Measurements from ENCODE around the gene USP34. TPM values are rescaled to one million over a fixed set of nuclear protein-coding genes. Genes with fewer than 3 reads are reported as not detected.

The USP34 gene
- total RNA-seq, 1 experiment from 2014 or later, result 76.3 TPM

GRCh38 chr2:61177727-61178549 lies 292.9 kb downstream of the USP34 start:
- peak overlapping the region; percentile 70 to 81 for H3K4me3 ChIP-seq (replicated peaks in 1 of 2; ENCODE audit: low read depth in 1 of 2, low read length in 2 of 2)
- peaks cover 50% of the 10 kb centered on the region for H3K79me2 ChIP-seq (ENCODE audit: insufficient read depth, low read length)
- H3K27me3 ChIP-seq (ENCODE audit: insufficient read depth, low read length), result no peaks in the 10 kb centered on the region
- H4K20me1 ChIP-seq (ENCODE audit: insufficient read depth), result no peaks in the 10 kb centered on the region
- H3K27ac ChIP-seq (ENCODE audit: low read depth, low read length), result peak overlapping the region; percentile 79
- peak overlapping the region; percentile 96 for H3K9ac ChIP-seq (ENCODE audit: low read length)
- ChIA-PET CTCF (no interaction called here), RAD21 (ENCODE audit: low non-redundant PET in 1 of 2, low total read pairs in 2 of 2, uncharacterized antibody in 2 of 2, unreplicated experiment in 2 of 2) (interaction anchor here in 1 of 2 experiments (0.6 kb wide), 1 partner anchor 374 kb away, joined by 3 read pairs; no protein-coding TSS in a partner anchor), POLR2A (interaction anchor here (0.7 kb wide), 1 partner anchor 140 kb away, joined by 3 read pairs; no protein-coding TSS in a partner anchor)
- H3K4me2 ChIP-seq (ENCODE audit: low read length), result peak overlapping the region; percentile 98
- peaks cover 7 to 22% of the 10 kb centered on the region in 2 experiments for H3K4me1 ChIP-seq (ENCODE audit: control insufficient read depth in 1 of 2, insufficient read depth in 2 of 2, low read length in 2 of 2)
- no peaks in the 10 kb centered on the region for H3K9me3 ChIP-seq (ENCODE audit: control insufficient read depth in 1 of 2, insufficient read depth in 1 of 2, low read depth in 1 of 2, low read length in 2 of 2)
- H3K9me2 ChIP-seq (ENCODE audit: insufficient read depth), result no peaks in the 10 kb centered on the region
- TF ChIP-seq FOSL1 (IDR thresholded peaks at IDR 0.05; ENCODE audit: low read depth), result no peak
- peak; percentile 74 for TF ChIP-seq ZFX (IDR thresholded peaks at IDR 0.05)
- H2AFZ ChIP-seq (ENCODE audit: low read depth, low read length, poor library complexity, severe bottlenecking), result no peak overlapping the region
- TSS peak; percentile 49 for BruUV-seq (replicated peaks)
- ATAC-seq, result peak; percentile 7
- peaks cover 9 to 17% of the 10 kb centered on the region in 2 experiments; a peak in 2 of 4 replicates for H3K36me3 ChIP-seq (ENCODE audit: control insufficient read depth in 1 of 2, insufficient read depth in 2 of 2, low read length in 2 of 2)
- no peak for DNase-seq (ENCODE audit: low read depth, low spot score)
- intact Hi-C loops (cut with micrococcal nuclease), result loop anchor here (2.0 to 5.0 kb wide), 2 partner anchors 113 to 161 kb away; partner anchors contain the start of genes PEX13, PUS10 and SANBR

GRCh38 chr2:61176755-61177726 lies 293.8 kb downstream of the USP34 start:
- Histone ChIP-seq H3K27me3 (ENCODE audit: insufficient read depth, low read length) (no peaks in the 10 kb centered on the region), H2AFZ (ENCODE audit: low read depth, low read length, poor library complexity, severe bottlenecking) (peak overlapping the region; percentile 71), H3K9ac (ENCODE audit: low read length) (peak overlapping the region; percentile 96), H3K4me1 (ENCODE audit: control insufficient read depth in 1 of 2, insufficient read depth in 2 of 2, low read length in 2 of 2) (peaks cover 7 to 22% of the 10 kb centered on the region in 2 experiments), H3K36me3 (ENCODE audit: control insufficient read depth in 1 of 2, insufficient read depth in 2 of 2, low read length in 2 of 2) (peaks cover 6 to 10% of the 10 kb centered on the region in 2 experiments; a peak in 2 of 4 replicates), H4K20me1 (ENCODE audit: insufficient read depth) (no peaks in the 10 kb centered on the region), H3K27ac (ENCODE audit: low read depth, low read length) (peak overlapping the region; percentile 79), H3K4me2 (ENCODE audit: low read length) (peak overlapping the region; percentile 98), H3K4me3 (replicated peaks in 1 of 2; ENCODE audit: low read depth in 1 of 2, low read length in 2 of 2) (peak overlapping the region; percentile 70 to 81), H3K79me2 (ENCODE audit: insufficient read depth, low read length) (peaks cover 44% of the 10 kb centered on the region; the same call in 1 of the 2 replicates), H3K9me2 (ENCODE audit: insufficient read depth) (no peaks in the 10 kb centered on the region), H3K9me3 (ENCODE audit: control insufficient read depth in 1 of 2, insufficient read depth in 1 of 2, low read depth in 1 of 2, low read length in 2 of 2) (no peaks in the 10 kb centered on the region)
- POLR2A ChIA-PET, result interaction anchor here (0.7 to 1.1 kb wide), 2 partner anchors 14 to 139 kb away, joined by 3 read pairs; no protein-coding TSS in a partner anchor
- peak; percentile 93 for ATAC-seq
- BruUV-seq (replicated peaks), result TSS peak; percentile 92
- RAD21 ChIA-PET (ENCODE audit: low non-redundant PET in 1 of 2, low total read pairs in 2 of 2, uncharacterized antibody in 2 of 2, unreplicated experiment in 2 of 2), result interaction anchor here in 1 of 2 experiments (0.6 kb wide), 1 partner anchor 373 kb away, joined by 3 read pairs; no protein-coding TSS in a partner anchor
- CTCF ChIA-PET, result interaction anchor here (1.1 kb wide), 1 partner anchor 41 kb away, joined by 3 read pairs; no protein-coding TSS in a partner anchor
- peak; percentile 69 for DNase-seq (ENCODE audit: low read depth, low spot score)
- intact Hi-C loops (cut with micrococcal nuclease), result loop anchor here (2.0 to 5.0 kb wide), 2 partner anchors 112 to 160 kb away; partner anchors contain the start of genes PEX13, PUS10 and SANBR
- TF ChIP-seq ZNF274 (IDR thresholded peaks at IDR 0.05; ENCODE audit: low read depth, low read length) (no peak), ELF1 (IDR thresholded peaks at IDR 0.05; ENCODE audit: borderline replicate concordance, low read depth) (no peak; the same call in 1 of the 2 replicates), CTCF (IDR thresholded peaks at IDR 0.05 in 2 of 3, conservative IDR thresholded peaks at IDR 0.05 in 1 of 3; ENCODE audit: borderline replicate concordance in 1 of 3, insufficient read depth in 1 of 3, low read depth in 2 of 3, low read length in 2 of 3) (no peak), MAX (IDR thresholded peaks at IDR 0.05) (peak; percentile 85), RAD21 (IDR thresholded peaks at IDR 0.05; ENCODE audit: low read depth) (peak; percentile 23; the same call in 1 of the 2 replicates), REST (IDR thresholded peaks at IDR 0.05; ENCODE audit: low read depth) (no peak)

Measured in HCT116 (cell line).